ENCODE data around the gene GALNT17.

GALNT17 gene

DNA sequence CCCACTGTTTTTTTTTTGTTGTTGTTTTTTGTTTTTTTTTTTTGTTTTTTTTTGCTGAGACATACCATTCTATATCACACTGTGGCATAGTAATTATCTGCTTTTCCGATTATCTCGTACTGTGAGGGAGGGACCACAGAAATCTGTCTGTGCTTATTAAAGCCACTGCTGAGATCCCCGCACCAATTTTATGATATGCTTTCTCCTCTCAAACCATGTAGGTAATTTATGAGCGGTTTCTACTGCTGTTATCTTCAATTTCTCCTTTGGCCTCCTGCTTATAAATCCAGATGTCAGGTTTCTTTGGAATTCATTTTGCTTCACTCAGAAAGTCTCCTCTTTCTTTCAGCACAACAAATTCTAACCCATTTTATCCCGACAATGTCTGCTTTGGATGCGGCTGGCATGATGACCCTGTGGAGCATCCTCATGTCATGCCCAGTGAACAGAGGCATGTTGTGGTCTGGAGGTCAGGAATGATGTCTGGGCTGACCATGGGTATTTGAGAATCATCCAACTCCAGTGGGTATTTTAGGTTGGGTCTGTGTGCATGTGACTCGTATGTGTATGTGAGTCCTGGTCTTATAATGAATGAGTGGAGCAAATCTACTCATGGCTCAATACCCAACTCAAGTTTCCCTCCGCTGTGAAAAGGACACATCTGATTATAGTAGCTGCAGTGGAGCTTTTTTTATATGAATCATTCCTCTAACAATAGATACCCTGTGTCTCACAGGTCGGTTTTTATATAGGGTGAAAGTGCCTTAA is 213.4 kb downstream of the GALNT17 start:
- no peak for DNase-seq

DNA sequence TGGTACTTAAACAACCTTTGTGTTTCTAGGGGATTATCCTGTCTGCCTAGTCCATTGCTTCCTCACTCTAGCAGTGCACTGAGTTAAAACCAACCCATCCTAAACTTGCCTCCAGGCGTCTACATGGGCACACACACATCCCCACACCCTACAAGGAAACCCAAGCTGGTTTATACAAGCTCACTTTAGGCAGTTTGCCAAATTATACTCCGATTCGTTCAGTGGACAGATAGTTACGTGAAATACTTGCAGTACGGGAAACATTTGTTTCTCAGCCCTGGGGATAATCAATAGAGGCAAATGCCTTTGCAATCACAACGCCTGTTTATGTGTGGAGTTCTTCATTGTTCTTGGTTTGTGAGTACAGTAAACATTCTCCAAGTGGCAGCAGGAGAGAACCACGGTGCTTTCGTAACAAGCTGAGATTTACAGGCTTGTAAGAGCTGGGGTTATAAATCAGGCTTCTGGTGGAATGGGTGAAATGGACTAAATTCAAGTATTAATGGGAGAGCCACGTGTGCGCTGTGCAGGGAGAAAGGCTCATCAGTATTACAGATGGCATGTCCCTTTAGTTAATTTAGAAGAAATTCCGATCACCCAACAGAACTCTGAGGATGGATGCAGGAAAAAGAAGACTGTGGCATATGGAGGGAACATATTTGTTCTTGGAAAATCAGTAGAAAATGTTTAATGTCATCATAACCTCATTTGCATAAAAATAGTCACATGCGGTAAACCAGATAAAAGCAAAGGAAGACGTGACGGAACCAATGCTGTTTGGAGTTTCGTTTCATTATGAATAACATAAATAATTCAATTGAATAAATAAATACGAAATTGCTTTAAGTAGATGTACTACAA is 217.1 kb downstream of the GALNT17 start:
- no peak for DNase-seq

DNA sequence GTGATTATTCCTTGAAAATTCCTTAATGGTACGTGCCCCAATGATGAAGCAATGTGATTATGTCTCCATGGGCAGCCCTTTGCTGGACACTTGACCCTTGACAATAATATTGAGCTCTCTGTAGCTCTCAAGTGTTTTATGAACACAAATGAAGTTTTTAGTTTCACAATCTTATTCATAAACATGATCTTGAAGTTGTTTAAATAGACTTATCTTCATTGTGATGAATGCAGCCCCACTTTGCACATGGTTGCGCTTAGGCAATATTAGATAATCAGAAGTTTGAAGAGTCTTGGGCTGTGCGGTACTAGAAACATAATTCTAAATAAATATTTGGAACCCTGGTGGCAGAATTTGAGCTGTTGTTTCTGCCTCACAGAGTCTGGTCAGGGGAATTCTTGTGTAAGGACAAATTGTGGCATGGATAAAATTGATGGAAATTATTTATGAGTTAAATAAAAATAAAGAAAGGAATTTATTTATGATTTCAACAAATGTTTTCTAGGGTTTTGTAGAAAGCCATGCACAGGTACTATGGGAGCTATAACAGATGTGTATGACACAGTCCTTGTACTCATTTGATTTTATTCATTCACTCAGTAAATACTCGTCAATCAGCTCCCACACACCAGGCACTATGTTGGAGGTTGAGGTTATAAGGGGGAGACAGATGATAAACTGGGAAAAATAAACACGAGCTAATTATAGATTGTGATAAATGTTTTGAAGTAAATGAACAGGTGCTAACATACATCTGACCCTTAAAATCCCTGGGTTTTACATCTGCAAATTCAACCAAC is 217.9 kb downstream of the GALNT17 start:
- DNase-seq = no peak

DNA sequence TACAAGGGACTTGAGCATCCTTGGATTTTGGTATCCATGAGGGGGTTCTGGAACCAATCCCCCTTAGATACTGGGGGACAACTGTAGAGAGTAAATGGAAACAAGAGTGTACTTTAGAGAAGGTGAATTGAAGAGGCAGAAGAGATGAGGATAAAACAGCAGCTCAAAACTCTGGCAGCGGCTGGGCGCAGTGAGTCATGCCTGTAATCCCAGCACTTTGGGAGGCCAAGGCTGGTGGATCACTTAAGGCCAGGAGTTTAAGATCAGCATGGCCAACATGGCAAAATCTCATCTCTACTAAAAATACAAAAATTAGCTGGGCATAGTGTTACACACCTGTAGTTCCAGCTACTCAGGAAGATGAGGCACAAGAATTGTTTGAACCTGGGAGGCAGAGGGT is 218.7 kb downstream of the GALNT17 start:
- no peak for DNase-seq

DNA sequence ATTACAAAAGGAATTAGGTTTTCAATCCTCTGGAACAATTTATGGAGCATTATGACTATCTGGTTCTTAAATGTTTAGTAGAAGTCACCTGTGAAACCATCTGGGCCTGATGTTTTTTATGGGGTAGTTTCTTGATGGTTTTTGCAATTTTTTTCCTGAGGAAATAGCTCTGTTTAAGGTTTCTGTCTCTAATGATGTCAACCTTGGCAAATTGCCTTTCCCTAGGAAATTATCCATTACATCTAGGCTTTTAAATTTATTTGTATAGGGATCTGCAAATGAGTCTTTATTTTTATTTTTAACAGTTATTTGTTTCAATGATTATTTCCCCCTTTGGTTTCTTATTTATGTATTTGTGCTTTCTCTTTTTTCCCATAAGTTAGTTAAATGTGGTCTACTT is 222.8 kb downstream of the GALNT17 start:
- DNase-seq = no peak

DNA sequence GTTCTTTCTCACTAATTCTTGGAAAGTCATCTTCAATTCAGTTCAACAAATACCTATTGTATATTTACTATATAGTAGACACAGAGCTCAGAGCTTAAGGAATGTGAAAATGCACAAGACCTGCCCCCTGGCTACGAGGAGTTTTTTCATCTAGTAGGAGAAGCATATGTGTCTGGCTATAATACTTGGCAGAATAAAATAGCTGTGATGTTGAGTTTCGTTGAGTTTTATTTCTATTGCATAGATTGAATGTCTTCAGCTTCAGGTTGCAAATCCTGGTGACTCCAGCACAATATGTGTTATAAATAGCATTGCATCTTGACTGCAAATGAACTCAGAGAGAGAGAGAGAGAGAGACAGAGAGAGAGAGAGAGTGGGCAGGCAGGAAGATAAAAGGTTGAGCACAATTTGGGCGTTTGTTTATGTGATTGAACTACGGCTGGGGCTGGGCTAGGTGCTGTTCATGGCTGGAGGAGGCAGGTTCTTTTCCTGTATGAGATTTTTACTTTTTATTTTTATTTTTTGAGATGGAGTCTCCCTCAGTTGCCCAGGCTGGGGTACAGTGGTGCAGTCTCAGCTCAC is 229.6 kb downstream of the GALNT17 start:
- DNase-seq = no peak

DNA sequence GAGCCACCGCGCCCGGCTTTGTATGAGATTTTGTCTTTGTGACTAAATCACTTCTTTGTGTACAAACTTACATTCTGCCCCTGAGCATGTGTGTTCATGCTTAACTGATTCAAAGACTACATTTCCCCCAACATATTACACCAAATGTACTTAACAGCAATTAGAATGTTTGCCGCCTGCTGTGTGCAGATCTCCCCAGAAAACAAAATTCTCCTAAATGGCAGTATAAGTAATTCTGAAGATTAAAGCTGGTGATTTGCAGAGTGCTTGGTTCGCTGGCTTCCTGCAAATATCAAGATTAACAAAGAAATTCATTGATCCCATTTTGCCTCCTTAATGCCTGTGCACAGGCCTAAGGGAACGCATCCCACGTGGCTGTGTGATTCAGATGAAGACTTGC is 230.3 kb downstream of the GALNT17 start:
- no peak for DNase-seq

DNA sequence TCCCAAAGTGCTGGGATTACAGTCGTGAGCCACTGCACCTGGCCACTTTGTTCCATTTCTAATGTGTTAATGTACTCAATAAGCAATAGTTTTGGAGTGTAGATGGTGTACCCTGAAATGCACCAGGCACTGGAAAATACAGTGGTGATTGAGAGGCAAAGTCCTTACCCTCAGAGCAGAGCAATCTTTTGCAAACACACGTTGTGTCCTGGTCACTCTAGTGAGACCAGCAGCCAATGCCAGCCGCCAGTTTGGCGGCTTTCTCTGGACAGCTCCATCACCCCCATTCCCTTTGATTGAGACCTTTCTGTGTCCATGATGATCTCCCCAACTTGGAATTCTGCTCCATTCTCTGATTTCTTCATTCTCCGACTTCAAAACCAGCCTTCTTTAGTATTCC is 231.3 kb downstream of the GALNT17 start:
- no peak for DNase-seq

DNA sequence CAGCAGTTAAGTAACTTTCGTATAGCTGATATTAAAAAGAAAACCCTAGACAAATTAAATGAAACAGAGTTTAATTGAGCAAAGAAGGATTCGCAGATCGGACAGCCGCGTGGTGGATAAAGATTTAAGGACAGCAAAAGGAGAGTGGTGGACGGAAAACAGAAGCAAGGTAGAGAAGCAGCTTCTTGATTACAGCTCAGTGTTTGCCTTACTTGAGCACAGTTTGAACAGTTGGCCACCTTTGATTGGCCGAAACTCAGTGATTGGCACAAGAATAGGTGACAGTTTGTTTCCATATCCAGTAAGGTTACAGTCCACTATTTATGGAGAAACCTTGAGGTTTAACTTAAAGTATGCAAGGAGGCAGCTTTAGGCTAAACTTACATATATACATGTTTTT is 231.7 kb downstream of the GALNT17 start:
- no peak for DNase-seq

DNA sequence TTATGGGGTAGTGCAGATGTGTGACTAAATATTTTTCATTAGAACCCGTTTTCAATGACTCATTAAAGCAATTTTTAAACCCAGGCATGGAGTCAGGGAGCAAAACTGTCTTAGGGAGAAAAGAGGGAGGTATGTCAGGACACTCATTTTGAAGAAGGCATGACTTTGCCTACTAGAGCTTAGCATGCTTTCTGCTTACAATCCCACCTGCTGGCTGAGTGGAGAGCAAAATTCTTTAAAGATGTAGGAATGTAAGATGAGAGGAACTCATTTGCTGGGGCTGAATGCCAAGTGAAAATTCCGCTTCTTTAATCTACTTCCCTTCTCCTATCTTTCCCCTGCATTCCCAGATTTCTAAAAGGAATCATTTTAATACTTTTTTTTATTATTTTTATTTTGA is 232.6 kb downstream of the GALNT17 start:
- DNase-seq = no peak

DNA sequence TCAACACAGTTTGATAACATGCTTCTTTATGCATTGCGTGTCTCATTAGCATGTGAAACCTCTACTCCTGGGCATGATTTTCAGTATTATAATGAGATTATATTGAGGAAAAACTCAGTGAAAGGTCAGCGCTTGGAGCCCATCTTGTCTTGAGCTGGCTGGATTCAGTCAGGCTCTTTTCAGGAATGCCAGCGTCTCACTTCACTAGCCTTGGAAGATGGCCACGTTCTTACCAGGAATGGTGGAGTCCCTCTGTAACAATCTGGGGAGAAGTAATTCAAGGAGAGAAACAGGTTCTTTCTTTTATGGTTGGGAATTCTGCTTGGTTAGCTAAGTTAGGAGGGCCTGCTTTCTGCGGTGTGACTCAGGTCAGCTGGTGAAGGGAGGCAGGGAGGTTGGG is 241.0 kb downstream of the GALNT17 start:
- DNase-seq = no peak

DNA sequence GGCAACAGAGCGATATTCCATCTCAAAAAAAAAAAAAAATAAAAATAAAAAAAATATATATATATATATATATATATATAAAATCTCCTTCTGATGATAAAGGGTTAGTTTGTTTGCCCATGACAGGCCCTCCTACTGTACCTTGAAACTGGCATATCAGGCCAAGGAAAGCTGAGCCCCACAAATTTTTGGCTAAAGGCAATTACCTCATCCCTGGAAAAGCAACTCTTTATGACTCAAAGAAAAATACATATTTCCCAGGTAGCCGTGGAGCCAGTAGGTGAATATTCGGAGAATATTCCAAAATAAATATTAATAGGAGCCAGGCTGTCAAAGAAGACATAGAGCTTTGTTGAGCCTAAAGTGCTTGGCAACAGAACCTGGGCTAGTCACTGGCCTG is 245.1 kb downstream of the GALNT17 start:
- no peak for DNase-seq

DNA sequence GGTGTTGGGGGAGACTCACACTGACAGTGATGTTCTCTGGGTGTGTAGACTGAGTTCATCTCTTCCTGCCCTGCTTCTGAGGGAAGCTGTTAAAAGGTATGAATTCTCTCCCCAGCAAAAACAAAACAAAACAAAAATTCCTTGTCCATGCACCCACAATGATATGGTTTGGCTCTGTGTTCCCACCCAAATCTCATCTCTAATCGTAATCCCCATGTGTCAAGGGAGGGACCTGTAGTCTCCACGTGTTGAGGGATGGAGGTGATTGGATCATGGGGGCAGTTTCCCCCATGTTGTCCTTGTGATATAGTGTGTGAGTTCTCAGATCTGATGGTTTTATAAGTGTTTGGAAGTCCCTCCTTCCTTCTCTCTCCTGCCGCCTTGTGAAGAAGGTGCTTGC is 245.5 kb downstream of the GALNT17 start:
- DNase-seq = no peak

DNA sequence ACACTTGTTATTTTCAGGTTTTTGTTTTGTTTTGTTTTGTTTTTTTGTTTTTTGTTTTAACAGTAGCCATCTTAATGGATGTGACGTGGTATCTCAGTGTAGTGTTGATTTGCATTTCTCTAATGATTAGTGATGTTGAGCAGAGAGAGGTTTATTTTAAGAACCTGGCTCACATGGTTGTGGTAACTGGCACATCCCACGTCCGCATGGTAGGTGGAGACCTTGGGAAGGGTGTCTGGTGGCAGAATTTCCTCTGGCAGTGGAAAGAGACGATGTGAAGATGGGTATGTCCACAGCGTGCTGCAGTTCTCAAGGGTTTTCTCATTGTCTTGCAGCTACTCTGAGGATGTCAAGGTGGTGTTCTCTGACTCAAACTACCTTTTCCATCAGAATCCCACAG is 252.2 kb downstream of the GALNT17 start:
- no peak for DNase-seq

DNA sequence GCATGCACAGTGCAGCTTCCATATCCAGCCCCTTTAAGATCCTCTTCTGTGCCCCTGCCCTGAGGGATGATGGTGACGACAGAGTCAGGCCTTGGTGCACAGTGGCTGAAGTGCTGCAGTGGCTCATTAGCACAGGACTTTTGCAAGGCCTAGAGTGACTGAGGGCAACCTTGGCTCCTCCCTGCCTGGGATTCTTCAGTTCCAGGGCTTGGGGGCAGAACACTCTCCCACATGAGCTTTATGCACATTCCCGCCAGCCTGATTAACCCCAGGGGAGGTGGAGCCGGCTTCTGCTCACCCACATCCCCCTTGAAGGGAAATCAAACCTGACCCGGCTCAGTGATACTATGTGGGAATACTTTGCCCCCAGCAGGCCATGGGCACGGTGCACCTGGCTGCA is 253.4 kb downstream of the GALNT17 start:
- no peak for DNase-seq

DNA sequence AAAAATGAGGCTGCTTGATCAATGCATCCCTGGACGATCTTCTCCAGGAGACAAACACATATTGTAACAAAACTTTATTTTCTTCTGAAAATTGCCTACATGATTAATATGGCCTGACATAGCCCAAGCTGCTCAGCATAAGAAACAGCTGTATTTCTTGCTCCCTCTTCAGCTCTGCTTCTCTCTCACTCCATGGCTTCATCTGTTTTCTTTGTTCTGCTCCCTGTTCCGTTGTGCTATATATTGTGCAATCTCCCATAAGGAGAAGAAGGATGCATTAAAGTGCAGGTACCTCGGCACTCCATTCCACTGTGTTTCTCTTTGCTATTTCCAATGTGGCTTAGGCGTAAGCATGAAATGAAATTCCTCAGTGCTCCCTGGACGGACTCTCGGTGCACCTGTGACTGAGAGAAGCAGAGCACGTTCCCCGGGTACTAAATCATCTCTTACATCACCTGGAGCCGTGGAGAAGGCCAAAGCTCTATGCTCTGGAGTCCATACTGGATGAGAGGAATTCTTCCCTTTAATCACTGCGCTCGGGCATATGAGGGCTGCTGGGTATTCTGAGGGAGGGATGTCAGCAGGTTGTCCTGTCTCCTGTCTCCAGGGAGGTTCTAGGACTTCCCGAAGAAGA is 254.3 kb downstream of the GALNT17 start:
- no peak for DNase-seq

DNA sequence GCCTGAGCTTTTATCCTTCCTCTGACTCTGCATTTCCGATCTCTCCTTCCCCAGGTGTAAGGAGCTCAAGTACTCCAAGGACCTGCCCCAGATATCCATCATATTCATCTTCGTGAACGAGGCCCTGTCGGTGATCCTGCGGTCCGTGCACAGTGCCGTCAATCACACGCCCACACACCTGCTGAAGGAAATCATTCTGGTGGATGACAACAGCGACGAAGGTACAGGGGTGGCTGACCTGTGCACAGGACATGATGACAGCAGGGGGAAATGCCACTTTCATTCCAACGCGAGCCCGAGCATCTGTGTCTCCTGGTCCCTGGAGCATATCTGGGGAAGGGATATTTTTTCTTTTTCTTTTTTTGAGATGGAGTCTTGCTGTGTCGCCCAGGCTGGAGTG is 256.2 kb downstream of the GALNT17 start:
- DNase-seq = no peak

DNA sequence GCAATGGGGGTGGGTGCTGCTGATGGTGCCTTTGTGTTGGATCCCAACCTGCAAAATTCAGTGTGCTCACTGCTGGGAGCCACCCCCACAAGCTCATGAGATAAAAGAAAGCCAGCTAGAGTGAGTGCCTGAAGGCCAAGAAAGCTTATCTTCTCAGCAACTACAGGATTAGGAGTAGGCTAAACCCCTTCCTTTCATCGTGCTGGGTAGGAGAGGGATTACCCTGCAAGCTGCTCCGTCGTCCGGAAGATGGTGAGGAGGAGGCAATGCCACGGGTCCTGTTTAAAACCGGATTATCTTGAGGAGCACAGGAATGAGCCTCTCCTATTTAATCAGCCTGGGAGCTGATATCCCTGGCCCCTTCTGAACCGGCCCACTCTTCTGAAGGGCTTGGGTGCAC is 258.0 kb downstream of the GALNT17 start:
- DNase-seq = no peak

DNA sequence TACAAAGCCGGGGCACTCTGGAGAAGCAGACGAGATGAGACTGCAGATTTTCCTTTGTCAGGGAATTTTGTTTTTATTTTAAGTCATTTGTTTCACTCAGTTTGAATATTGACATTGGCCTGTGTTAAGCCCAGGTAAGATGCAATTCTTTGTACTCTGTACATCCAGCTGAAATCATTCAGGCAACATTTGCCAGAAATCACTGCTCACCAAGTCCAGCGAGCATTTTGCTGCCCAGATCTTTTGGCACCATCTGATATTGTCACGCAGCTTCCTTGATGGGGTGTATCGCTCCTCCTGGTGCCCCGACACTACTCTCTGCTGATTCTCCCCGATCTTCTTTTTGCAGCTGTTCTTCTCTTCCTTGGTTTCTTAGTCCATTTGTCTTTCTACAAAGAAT is 261.7 kb downstream of the GALNT17 start:
- DNase-seq = no peak

DNA sequence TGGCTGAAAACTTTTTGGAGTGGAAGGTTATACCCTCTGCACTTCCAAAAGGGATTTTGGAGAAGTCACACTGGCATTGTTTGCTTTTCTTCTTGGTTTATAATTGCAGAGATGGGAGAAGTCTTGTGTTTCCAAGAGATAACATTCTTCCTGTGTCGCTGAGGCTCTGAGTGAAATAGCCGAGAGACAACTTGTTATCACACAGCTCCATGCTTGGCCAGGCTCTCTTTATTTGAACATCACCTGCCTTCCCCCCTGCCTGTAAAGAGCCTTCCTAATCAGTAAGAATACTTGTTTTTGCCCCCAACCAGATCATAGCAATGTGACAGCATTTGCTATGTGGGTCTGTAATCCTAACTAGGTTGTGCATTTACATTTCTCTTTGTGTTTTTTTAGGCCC is 270.7 kb downstream of the GALNT17 start:
- no peak for DNase-seq

DNA sequence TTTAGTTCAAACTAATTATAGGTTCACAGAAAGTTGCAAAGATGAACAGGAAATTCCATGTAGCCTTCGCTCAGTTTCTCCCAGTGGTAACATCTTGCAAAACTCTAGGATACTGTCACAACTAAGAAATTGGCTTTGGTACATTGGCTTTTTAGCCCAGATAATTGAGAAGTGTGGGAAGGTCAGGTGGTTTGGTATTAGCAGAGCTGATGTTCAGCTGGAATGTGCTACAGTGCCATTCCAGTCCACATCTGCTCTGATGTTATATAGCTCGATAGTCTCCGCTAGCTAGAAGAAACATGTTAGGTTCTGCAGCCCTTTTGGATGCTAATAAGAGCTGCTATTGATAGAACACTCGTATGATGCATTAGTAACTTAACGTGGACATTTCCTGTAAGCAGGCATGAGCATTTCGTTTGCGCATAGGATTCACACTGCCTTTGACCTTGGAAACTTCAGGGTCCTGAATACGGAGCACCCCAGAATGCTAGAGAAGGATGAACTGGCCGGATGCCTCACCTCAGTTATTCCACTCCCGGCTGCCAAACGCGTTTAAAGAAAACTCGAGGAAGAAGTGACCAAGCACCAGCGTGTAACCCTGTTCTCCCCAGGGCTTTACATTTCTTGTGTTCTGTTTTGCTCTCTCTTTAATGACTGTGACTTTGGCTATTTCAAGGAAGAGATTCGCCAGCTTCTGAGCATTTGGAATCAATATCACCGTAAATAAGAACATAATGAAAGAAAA is 271.4 kb downstream of the GALNT17 start:
- DNase-seq = no peak
